DMS79 (cell line): ENCODE measurements around the gene CECR2.

Experiments
- DNase-seq: peaks from one replicate; lab custom pipeline; 2025; lab: John Stamatoyannopoulos, UW

The CECR2 gene

GRCh38 chr22:17368144-17368543, 1.1 kb upstream of the CECR2 start:
- no peak for DNase-seq

GRCh38 chr22:17368554-17369438, 464 bp upstream of the CECR2 start:
- peak; percentile 81 for DNase-seq

GRCh38 chr22:17370026-17370765, 936 bp downstream of the CECR2 start:
- no peak for DNase-seq

GRCh38 chr22:17370766-17371432, 1.6 kb downstream of the CECR2 start:
- no peak for DNase-seq

GRCh38 chr22:17371448-17371847, 2.2 kb downstream of the CECR2 start:
- DNase-seq = no peak

GRCh38 chr22:17373855-17374254, 4.6 kb downstream of the CECR2 start:
- peak; percentile 53 for DNase-seq

- DNase-seq = no peak
Observed at GRCh38 chr22:17375914-17376614, 6.8 kb downstream of the CECR2 start.

GRCh38 chr22:17376950-17377349, 7.7 kb downstream of the CECR2 start:
- no peak for DNase-seq

GRCh38 chr22:17379944-17380343, 10.7 kb downstream of the CECR2 start:
- DNase-seq = no peak

- DNase-seq = no peak
Observed at GRCh38 chr22:17380359-17381087, 11.3 kb downstream of the CECR2 start.

GRCh38 chr22:17381192-17381913, 12.1 kb downstream of the CECR2 start:
- no peak for DNase-seq

GRCh38 chr22:17384612-17385330, 15.5 kb downstream of the CECR2 start:
- no peak for DNase-seq

GRCh38 chr22:17387356-17387755, 18.1 kb downstream of the CECR2 start:
- no peak for DNase-seq

GRCh38 chr22:17388235-17388634, 19.0 kb downstream of the CECR2 start:
- no peak for DNase-seq

- no peak for DNase-seq
Observed at GRCh38 chr22:17390087-17390486, 20.8 kb downstream of the CECR2 start.

GRCh38 chr22:17396516-17396915, 27.3 kb downstream of the CECR2 start:
- DNase-seq = no peak

GRCh38 chr22:17397756-17398547, 28.7 kb downstream of the CECR2 start:
- DNase-seq = no peak

- DNase-seq = peak; percentile 40
Observed at GRCh38 chr22:17400305-17400704, 31.0 kb downstream of the CECR2 start.

GRCh38 chr22:17401728-17402127, 32.5 kb downstream of the CECR2 start:
- DNase-seq = no peak
